Loucy (cell line): ENCODE results near the gene TEDC2.

Experiments
- H2AFZ ChIP-seq: fragments of 200-600 bp; sonication (generic); 2 replicates; pipeline ENCODE4 v1.6.0; 2016; ENCODE audit warnings: antibody characterized with exemption, mild to moderate bottlenecking, low read length, moderate library complexity
- H3F3A ChIP-seq: fragments of 200-600 bp; 2 replicates; pipeline ENCODE4 v1.6.0; 2016; ENCODE audit warnings: antibody characterized with exemption, low read depth, mild to moderate bottlenecking
- H3K27me3 ChIP-seq: fragments of 200-600 bp; sonication (generic); 2 replicates; pipeline ENCODE4 v1.6.1; 2014; ENCODE audit warnings: low read length, mild to moderate bottlenecking; ENCODE audit not compliant: insufficient read depth, poor library complexity, severe bottlenecking
- H3K36me3 ChIP-seq: fragments of 200-600 bp; sonication (generic); 2 replicates; pipeline ENCODE4 v1.6.1; 2016; ENCODE audit warnings: low read length; ENCODE audit not compliant: insufficient read depth
- H3K4me1 ChIP-seq: fragments of 200-600 bp; sonication (generic); 2 replicates; pipeline ENCODE4 v1.5.1; 2014; ENCODE audit warnings: low read length, mild to moderate bottlenecking; ENCODE audit not compliant: insufficient read depth, poor library complexity, severe bottlenecking
- H3K4me2 ChIP-seq: fragments of 200-600 bp; sonication (generic); 2 replicates; pipeline ENCODE4 v1.6.0; 2014; ENCODE audit warnings: antibody characterized with exemption, low read length, low read depth, mild to moderate bottlenecking; ENCODE audit not compliant: poor library complexity, severe bottlenecking
- H3K4me3 ChIP-seq: fragments of 200-600 bp; sonication (generic); 2 replicates; pipeline ENCODE4 v1.5.1; 2014; ENCODE audit warnings: low read length, mild to moderate bottlenecking, mixed read lengths; ENCODE audit not compliant: poor library complexity, severe bottlenecking
- H3K79me2 ChIP-seq: fragments of 200-600 bp; sonication (generic); 2 replicates; pipeline ENCODE4 v1.6.1; 2014; ENCODE audit warnings: low read length; ENCODE audit not compliant: insufficient read depth
- H3K9ac ChIP-seq: fragments of 200-600 bp; sonication (generic); 2 replicates; pipeline ENCODE4 v1.6.0; 2014; ENCODE audit warnings: mild to moderate bottlenecking, low read depth, low read length, moderate library complexity; ENCODE audit not compliant: poor library complexity, severe bottlenecking
- H3K9me2 ChIP-seq: fragments of 200-600 bp; sonication (generic); replicated peaks from 2 replicates; pipeline ENCODE4 v1.6.1; 2016; ENCODE audit warnings: low read depth, low read length, mixed read lengths
- H3K9me3 ChIP-seq: fragments of 200-600 bp; sonication (generic); 2 replicates; pipeline ENCODE4 v1.6.1; 2014; ENCODE audit warnings: mild to moderate bottlenecking, antibody characterized with exemption, low read length, low read depth; ENCODE audit not compliant: insufficient read depth
- H4K20me1 ChIP-seq: fragments of 200-600 bp; sonication (generic); 2 replicates; pipeline ENCODE4 v1.6.0; 2014; ENCODE audit warnings: antibody characterized with exemption, low read length, mild to moderate bottlenecking; ENCODE audit not compliant: insufficient read depth, poor library complexity, severe bottlenecking
- EZH2phosphoT487 ChIP-seq: fragments of 200-600 bp; IDR thresholded peaks from 2 replicates; pipeline ENCODE4 v1.6.1; 2018; ENCODE audit warnings: antibody characterized with exemption, mild to moderate bottlenecking, moderate library complexity, borderline replicate concordance
- TF ChIP-seq, protein P1 (sequence below): fragments of 200-600 bp; sonication (generic); conservative IDR thresholded peaks from 2 replicates; pipeline ENCODE4 v1.5.1; 2014; ENCODE audit warnings: mild to moderate bottlenecking, antibody characterized with exemption, low read length

TEDC2 gene

DNA sequence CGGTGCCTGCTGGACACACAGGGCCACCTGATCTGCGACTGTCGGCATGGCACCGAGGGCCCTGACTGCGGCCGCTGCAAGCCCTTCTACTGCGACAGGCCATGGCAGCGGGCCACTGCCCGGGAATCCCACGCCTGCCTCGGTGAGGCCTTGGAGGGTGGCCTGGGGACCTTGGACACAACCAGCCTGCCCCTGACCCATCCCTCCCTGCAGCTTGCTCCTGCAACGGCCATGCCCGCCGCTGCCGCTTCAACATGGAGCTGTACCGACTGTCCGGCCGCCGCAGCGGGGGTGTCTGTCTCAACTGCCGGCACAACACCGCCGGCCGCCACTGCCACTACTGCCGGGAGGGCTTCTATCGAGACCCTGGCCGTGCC is 12.6 kb downstream of the TEDC2 start:
- Histone ChIP-seq H3K36me3 (no peaks in the 10 kb centered on the region), H3K9ac (peak overlapping the region; percentile 61)
- TF ChIP-seq, protein P1, sequence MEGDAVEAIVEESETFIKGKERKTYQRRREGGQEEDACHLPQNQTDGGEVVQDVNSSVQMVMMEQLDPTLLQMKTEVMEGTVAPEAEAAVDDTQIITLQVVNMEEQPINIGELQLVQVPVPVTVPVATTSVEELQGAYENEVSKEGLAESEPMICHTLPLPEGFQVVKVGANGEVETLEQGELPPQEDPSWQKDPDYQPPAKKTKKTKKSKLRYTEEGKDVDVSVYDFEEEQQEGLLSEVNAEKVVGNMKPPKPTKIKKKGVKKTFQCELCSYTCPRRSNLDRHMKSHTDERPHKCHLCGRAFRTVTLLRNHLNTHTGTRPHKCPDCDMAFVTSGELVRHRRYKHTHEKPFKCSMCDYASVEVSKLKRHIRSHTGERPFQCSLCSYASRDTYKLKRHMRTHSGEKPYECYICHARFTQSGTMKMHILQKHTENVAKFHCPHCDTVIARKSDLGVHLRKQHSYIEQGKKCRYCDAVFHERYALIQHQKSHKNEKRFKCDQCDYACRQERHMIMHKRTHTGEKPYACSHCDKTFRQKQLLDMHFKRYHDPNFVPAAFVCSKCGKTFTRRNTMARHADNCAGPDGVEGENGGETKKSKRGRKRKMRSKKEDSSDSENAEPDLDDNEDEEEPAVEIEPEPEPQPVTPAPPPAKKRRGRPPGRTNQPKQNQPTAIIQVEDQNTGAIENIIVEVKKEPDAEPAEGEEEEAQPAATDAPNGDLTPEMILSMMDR, result no peak
- TF ChIP-seq EZH2phosphoT487, result no peak

DNA sequence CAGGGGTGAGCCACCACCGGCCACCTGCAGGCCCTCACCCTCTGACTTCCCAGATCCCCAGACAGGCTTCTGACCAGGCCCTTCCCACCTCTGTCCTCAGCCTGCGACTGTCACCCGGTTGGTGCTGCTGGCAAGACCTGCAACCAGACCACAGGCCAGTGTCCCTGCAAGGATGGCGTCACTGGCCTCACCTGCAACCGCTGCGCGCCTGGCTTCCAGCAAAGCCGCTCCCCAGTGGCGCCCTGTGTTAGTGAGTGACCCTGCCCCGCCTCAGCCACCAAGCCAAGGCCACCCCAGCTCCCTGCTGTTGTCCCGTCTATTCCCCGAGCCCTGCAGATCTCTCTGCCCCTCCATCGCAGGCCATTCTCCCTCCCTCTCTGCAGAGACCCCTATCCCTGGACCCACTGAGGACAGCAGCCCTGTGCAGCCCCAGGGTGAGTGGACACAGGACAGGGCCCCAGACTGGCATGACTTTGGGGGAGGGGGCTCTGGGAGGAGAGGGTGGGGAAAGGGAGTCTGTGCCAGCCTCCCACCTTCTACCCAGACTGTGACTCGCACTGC is 13.1 kb downstream of the TEDC2 start:
- Histone ChIP-seq H3K9ac (peak overlapping the region; percentile 61), H3F3A (no peaks in the 10 kb centered on the region), H3K4me3 (peak overlapping the region; percentile 85), H2AFZ (no peak overlapping the region), H3K9me3 (no peaks in the 10 kb centered on the region), H3K4me2 (peak overlapping the region; percentile 92), H3K36me3 (no peaks in the 10 kb centered on the region), H4K20me1 (peaks cover 14% of the 10 kb centered on the region), H3K9me2 (no peaks in the 10 kb centered on the region), H3K27me3 (no peaks in the 10 kb centered on the region), H3K4me1 (peaks cover 33% of the 10 kb centered on the region), H3K79me2 (peaks cover 37% of the 10 kb centered on the region)
- TF ChIP-seq, protein P1, result no peak
- TF ChIP-seq EZH2phosphoT487, result no peak

More for the DNA sequence above, 12.6 kb downstream of the TEDC2 start:
- Histone ChIP-seq H3K9me3 (no peaks in the 10 kb centered on the region), H3K4me2 (peak overlapping the region; percentile 92), H3K4me1 (peaks cover 31% of the 10 kb centered on the region), H3K27me3 (no peaks in the 10 kb centered on the region), H3F3A (no peaks in the 10 kb centered on the region), H3K4me3 (no peak overlapping the region), H2AFZ (no peak overlapping the region), H3K9me2 (no peaks in the 10 kb centered on the region), H3K79me2 (peaks cover 32% of the 10 kb centered on the region), H4K20me1 (peaks cover 14% of the 10 kb centered on the region)

DNA sequence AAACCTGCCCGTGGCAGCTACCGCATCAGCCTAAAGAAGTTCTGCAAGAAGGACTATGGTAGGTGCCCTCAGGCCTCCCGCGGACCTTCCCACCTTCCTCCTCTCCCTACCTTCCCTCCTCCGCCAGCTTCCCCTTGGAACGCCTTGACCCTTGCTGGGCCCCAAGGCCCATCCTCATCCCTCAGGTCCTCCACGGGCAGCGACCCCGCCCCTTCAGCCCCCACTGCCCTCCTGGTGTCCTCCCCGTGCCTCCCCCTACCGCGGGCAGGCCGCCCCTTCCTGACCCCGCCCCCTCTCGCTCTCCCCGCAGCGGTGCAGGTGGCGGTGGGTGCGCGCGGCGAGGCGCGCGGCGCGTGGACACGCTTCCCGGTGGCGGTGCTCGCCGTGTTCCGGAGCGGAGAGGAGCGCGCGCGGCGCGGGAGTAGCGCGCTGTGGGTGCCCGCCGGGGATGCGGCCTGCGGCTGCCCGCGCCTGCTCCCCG is 13.6 kb downstream of the TEDC2 start:
- H3K9ac ChIP-seq, result peak overlapping the region; percentile 61
- H3K4me2 ChIP-seq, result peak overlapping the region; percentile 92
- H2AFZ ChIP-seq, result no peak overlapping the region
- peaks cover 33% of the 10 kb centered on the region for H3K4me1 ChIP-seq
- peaks cover 42% of the 10 kb centered on the region for H3K79me2 ChIP-seq
- H4K20me1 ChIP-seq, result peaks cover 14% of the 10 kb centered on the region
- TF ChIP-seq EZH2phosphoT487, result no peak
- TF ChIP-seq, protein P1, result no peak
- H3K36me3 ChIP-seq, result no peaks in the 10 kb centered on the region
- no peaks in the 10 kb centered on the region for H3K9me3 ChIP-seq
- no peaks in the 10 kb centered on the region for H3K27me3 ChIP-seq
- H3K9me2 ChIP-seq, result no peaks in the 10 kb centered on the region
- H3F3A ChIP-seq, result no peaks in the 10 kb centered on the region
- H3K4me3 ChIP-seq, result peak overlapping the region; percentile 85
